HepG2 (cell line): Measurements from ENCODE around the gene EIF5A2. TPM values are rescaled to one million over a fixed set of nuclear protein-coding genes. Genes with fewer than 3 reads are reported as not detected.

ENCODE experiments used
- ATAC-seq: fragments of 200-7000 bp; cut with Tn5 transposase; 3 replicates; pipeline ENCODE4 v1.9.1; 2020; ENCODE audit warnings: mild to moderate bottlenecking, moderate library complexity
- BruUV-seq: library from RNA; stranded (reverse); fragments of 400-500 nt; replicated peaks from 2 replicates; lab custom pipeline; 2021; lab: Mats Ljungman, UMichigan
- CTCF ChIA-PET: fragments of 300-600 bp; formaldehyde crosslinking; extraction: SDS; loops from one replicate; lab custom pipeline; 2021; ENCODE audit warnings: low total read pairs, inconsistent platforms, low intra/inter-chr PET ratio; lab: Yijun Ruan, JAX
- POLR2A ChIA-PET: fragments of 350-600 bp; sonication (Branson Sonifier 250); formaldehyde crosslinking; loops from one replicate; lab custom pipeline; 2020; ENCODE audit warnings: antibody characterized with exemption, inconsistent platforms; lab: Yijun Ruan, JAX
- DNase-seq: peaks from one replicate; pipeline ENCODE4 v3.0.0-alpha.2; 2015; ENCODE audit warnings: low spot score
- FAIRE-seq: peaks from 3 replicates; lab custom pipeline; 2011; peaks lifted over from hg19 to GRCh38; lab: Jason Lieb, UNC
- H2AFZ ChIP-seq: one replicate; pipeline ENCODE4 v1.6.1; 2011; ENCODE audit warnings: low read length, inconsistent platforms
- H3K27ac ChIP-seq: fragments of 300-600 bp; 3 replicates; pipeline ENCODE4 v1.8.0; 2011; ENCODE audit warnings: mixed run types, mild to moderate bottlenecking, mixed read lengths, low read length, inconsistent platforms; ENCODE audit not compliant: insufficient read depth; ENCODE audit errors: extremely low read length
- H3K27me3 ChIP-seq, 2 experiments: fragments of 200-600 bp in 1 of 2; 2 replicates in 1 of 2; 3 replicates in 1 of 2; pipeline versions ENCODE4 v1.6.0 to v1.8.0; 2011; ENCODE audit warnings: low read length in 2 of 2, mild to moderate bottlenecking in 2 of 2, moderate library complexity in 2 of 2, inconsistent platforms in 1 of 2; ENCODE audit not compliant: insufficient read depth in 2 of 2, control insufficient read depth in 1 of 2
- H3K36me3 ChIP-seq, 2 experiments: fragments of 200-600 bp in 1 of 2; replicated peaks in 1 of 2; 2 replicates in 1 of 2; 3 replicates in 1 of 2; pipeline versions ENCODE4 v1.5.1 to v1.8.0; 2011; ENCODE audit warnings: low read length in 2 of 2, inconsistent platforms in 1 of 2; ENCODE audit not compliant: insufficient read depth in 2 of 2, control insufficient read depth in 1 of 2
- H3K4me1 ChIP-seq: 2 replicates; pipeline ENCODE4 v1.5.1; 2012; ENCODE audit warnings: low read length, inconsistent platforms; ENCODE audit not compliant: insufficient read depth
- H3K4me2 ChIP-seq: 2 replicates; pipeline ENCODE4 v1.6.0; 2011; ENCODE audit warnings: low read depth, low read length, inconsistent platforms
- H3K4me3 ChIP-seq, 3 experiments: fragments of 200-600 bp in 1 of 3; sonication (generic), shearing (Covaris generic) in 1 of 3; replicated peaks in 1 of 3; 2 replicates each; pipeline ENCODE4 v1.5.1; 2011 to 2016; ENCODE audit warnings: low read length in 3 of 3, inconsistent platforms in 2 of 3, low read depth in 2 of 3, mild to moderate bottlenecking in 2 of 3, control low read depth in 1 of 3, mixed read lengths in 1 of 3; ENCODE audit not compliant: insufficient read depth in 1 of 3
- H3K79me2 ChIP-seq: one replicate; pipeline ENCODE4 v1.6.1; 2011; ENCODE audit warnings: low read length, inconsistent platforms; ENCODE audit not compliant: insufficient read depth
- H3K9ac ChIP-seq: 2 replicates; pipeline ENCODE4 v1.6.0; 2011; ENCODE audit warnings: mild to moderate bottlenecking, low read depth, low read length, inconsistent platforms; ENCODE audit not compliant: insufficient read depth
- H3K9me3 ChIP-seq: 2 replicates; pipeline ENCODE4 v1.5.1; 2012; ENCODE audit warnings: mild to moderate bottlenecking, low read length
- H4K20me1 ChIP-seq: 2 replicates; pipeline ENCODE4 v1.6.0; 2011; ENCODE audit warnings: inconsistent platforms, mild to moderate bottlenecking, low read length, moderate library complexity; ENCODE audit not compliant: insufficient read depth
- ELF3 ChIP-seq: IDR thresholded peaks from 2 replicates; pipeline ENCODE4 v1.6.1; 2016; ENCODE audit warnings: missing genetic modification reagents, missing compliant biosample characterization
- KDM6A ChIP-seq: IDR thresholded peaks from 2 replicates; pipeline ENCODE4 v1.6.1; 2016; ENCODE audit warnings: low read depth
- MLLT10 ChIP-seq: sonication (generic); formaldehyde crosslinking; IDR thresholded peaks from 2 replicates; pipeline ENCODE4 v1.4.0; 2020; ENCODE audit warnings: missing genetic modification reagents
- NFYB ChIP-seq: sonication (generic); formaldehyde crosslinking; IDR thresholded peaks from 2 replicates; pipeline ENCODE4 v1.4.0; 2020; ENCODE audit warnings: missing genetic modification reagents
- NR2F1 ChIP-seq, 2 experiments: fragments of 450-650 bp in 1 of 2; formaldehyde crosslinking in 1 of 2; IDR thresholded peaks; 2 replicates each; pipeline versions ENCODE4 v1.5.0 to v1.6.1; 2016 to 2020; ENCODE audit warnings: mild to moderate bottlenecking in 1 of 2, missing compliant biosample characterization in 1 of 2, missing genetic modification reagents in 1 of 2, moderate library complexity in 1 of 2
- RFX3 ChIP-seq: IDR thresholded peaks from 2 replicates; pipeline ENCODE4 v1.6.1; 2016; ENCODE audit warnings: missing biosample characterization, missing genetic modification reagents
- TEAD3 ChIP-seq: optimal IDR thresholded peaks from 2 replicates; pipeline ENCODE3; 2016; ENCODE audit warnings: borderline replicate concordance
- TGIF2 ChIP-seq: IDR thresholded peaks from 2 replicates; pipeline ENCODE4 v1.6.1; 2016; ENCODE audit warnings: control low read depth, missing compliant biosample characterization
- ZFYVE20 ChIP-seq: sonication (generic); formaldehyde crosslinking; IDR thresholded peaks from 2 replicates; pipeline ENCODE4 v1.8.0; 2023; ENCODE audit warnings: low read depth, mild to moderate bottlenecking, moderate library complexity, missing genetic modification reagents, borderline replicate concordance
- ZNF234 ChIP-seq: sonication (generic); formaldehyde crosslinking; conservative IDR thresholded peaks from 2 replicates; pipeline ENCODE4 v1.5.1; 2020; ENCODE audit warnings: mild to moderate bottlenecking, missing genetic modification reagents
- ZNF598 ChIP-seq: sonication (generic); formaldehyde crosslinking; IDR thresholded peaks from 2 replicates; pipeline ENCODE4 v1.5.1; 2020; ENCODE audit warnings: mild to moderate bottlenecking, missing genetic modification reagents, borderline replicate concordance
- ZNF703 ChIP-seq: sonication (generic); formaldehyde crosslinking; IDR thresholded peaks from 2 replicates; pipeline ENCODE4 v1.5.1; 2020; ENCODE audit warnings: missing genetic modification reagents, mild to moderate bottlenecking, moderate library complexity, borderline replicate concordance
- ZNF720 ChIP-seq: sonication (generic); formaldehyde crosslinking; IDR thresholded peaks from 2 replicates; pipeline ENCODE4 v1.4.0; 2020; ENCODE audit warnings: missing genetic modification reagents
- whole genome bisulfite sequencing: methylation state at CpG from one replicate; pipeline ENCODE4 v1.1.6; 2017; ENCODE audit warnings: low lambda C conversion rate; 5-methylcytosine and 5-hydroxymethylcytosine counted together
- in situ Hi-C: cut with HindIII; loops from 2 replicates; pipeline ENCODE4 v1.10.0; 2017; ENCODE audit warnings: low pct_unique_long_range_greater_than_20kb; ENCODE audit not compliant: extremely low pct_ligation_motif_present
- intact Hi-C: fragments of 100-400 bp; cut with micrococcal nuclease; formaldehyde crosslinking; loops from one replicate; pipeline ENCODE4 v1.10.0; 2022; ENCODE audit not compliant: unreplicated experiment
- polyA plus RNA-seq, 8 experiments: library from polyadenylated mRNA; depleted of rRNA in 3 of 8; stranded (reverse) in 7 of 8; unstranded in 1 of 8; fragments of >200 nt; fragmentation: Illumina TruSeq in 4 of 8; extraction: Trizol in 4 of 8; gene quantifications; 2 replicates each; pipeline versions ENCODE4 v1.2.1 to v1.2.3, GENCODE V29; 2011 to 2016; ENCODE audit warnings: low read depth in 4 of 8, missing spikeins in 1 of 8, mixed read lengths in 1 of 8; ENCODE audit not compliant: insufficient read depth in 1 of 8
- total RNA-seq, 5 experiments: library from RNA; depleted of rRNA; stranded (reverse); fragments of >200 nt; fragmentation: Illumina TruSeq; extraction: Trizol; gene quantifications; 2 replicates each; pipeline ENCODE4 v1.2.3, GENCODE V29; 2016; ENCODE audit warnings: low read depth in 1 of 5
- TF ChIP-seq, protein P1 (sequence below): sonication (generic); formaldehyde crosslinking; IDR thresholded peaks from 2 replicates; pipeline ENCODE4 v1.4.0; 2020; ENCODE audit warnings: missing genetic modification reagents

Gene EIF5A2
- total and polyA plus RNA-seq, 2 of the 13 experiments (the other 11 are each of a cell fraction or from before 2014, with no cell fraction given) = 3.5 to 9.4 TPM

DNA sequence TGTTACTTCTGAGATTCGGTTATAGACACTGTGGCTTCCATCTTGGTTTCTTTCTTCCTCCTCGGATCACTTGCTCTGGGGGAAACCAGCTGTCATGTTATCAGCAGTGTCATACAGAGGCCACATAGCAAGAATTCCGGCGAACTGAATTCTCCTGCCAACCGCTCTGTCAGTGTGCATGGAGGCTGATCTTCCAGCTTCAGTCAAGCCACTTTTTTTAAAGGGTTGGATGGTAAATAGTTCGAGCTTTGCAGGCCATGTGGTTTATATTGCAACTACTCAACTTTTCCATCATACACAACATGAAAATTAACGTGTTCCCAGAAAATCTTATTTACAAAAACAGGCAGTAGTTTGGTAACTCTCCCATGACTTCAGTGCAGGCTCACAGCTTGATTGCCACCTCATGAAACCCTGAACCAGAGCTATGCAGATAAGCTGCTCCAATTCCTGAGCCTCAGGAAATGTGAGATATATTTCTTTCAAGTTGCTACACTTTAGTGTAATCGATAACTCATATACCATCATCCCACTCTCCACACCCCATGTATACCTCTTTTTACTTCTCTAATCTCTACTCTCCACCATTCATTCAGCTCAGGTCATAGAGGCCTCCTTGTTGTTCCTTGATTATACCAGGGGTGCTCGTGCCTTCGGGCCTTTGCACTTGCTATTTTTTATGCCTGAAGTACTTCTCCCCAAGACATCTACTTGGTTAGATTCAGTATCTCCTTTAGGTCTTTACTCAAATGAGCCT, 45.6 kb downstream of the EIF5A2 start:
- Histone ChIP-seq H3K27ac (no peak overlapping the region), H3K9ac (no peak overlapping the region), H3K79me2 (no peaks in the 10 kb centered on the region), H2AFZ (no peak overlapping the region), H3K9me3 (no peaks in the 10 kb centered on the region), H3K36me3 (peaks cover 3 to 20% of the 10 kb centered on the region in 2 experiments; a peak in 4 of 5 replicates), H4K20me1 (peaks cover 10% of the 10 kb centered on the region), H3K4me2 (no peak overlapping the region; the same call in 1 of the 2 replicates), H3K4me1 (peaks cover 24% of the 10 kb centered on the region), H3K4me3 (no peak overlapping the region), H3K27me3 (no peaks in the 10 kb centered on the region)
- ChIA-PET CTCF (no interaction called here), POLR2A (no interaction called here)
- TF ChIP-seq MLLT10 (CRISPR knock-in tag) (no peak), TEAD3 (CRISPR knock-in tag) (peak; percentile 52)
- FAIRE-seq (no peak), ATAC-seq (peak; percentile 51), DNase-seq (no peak)
- intact Hi-C loops = no loop called here
- no TSS peak for BruUV-seq
- WGBS = 27% methylated on average over 9 of the region's 10 CpGs
- in situ Hi-C loops = no loop called here

DNA sequence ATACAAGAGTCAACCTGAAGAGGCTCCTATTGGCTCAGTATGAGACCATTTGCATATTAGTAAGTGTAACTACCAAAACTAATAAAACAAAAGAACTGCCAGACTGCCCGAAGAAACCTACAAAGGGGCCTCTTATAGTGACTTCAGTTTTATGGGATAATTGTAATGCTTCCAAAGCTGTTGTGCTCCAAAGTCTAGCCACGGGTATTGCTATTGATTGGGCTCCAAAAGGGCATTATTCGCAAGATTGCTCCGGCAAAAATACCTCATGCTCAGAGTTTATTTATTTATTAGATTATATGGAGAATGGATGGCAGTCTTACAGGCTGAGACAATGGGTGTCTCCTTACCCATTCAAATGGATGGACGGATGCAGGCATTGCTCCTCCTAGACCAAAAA, 49.8 kb downstream of the EIF5A2 start:
- no peak for FAIRE-seq
- Histone ChIP-seq H3K27ac (no peak overlapping the region), H4K20me1 (no peaks in the 10 kb centered on the region), H3K4me1 (peaks cover 25% of the 10 kb centered on the region; the same call in 1 of the 2 replicates), H2AFZ (no peak overlapping the region), H3K4me3 (no peak overlapping the region), H3K79me2 (no peaks in the 10 kb centered on the region), H3K9me3 (no peaks in the 10 kb centered on the region), H3K36me3 (no peaks in the 10 kb centered on the region), H3K4me2 (no peak overlapping the region), H3K9ac (no peak overlapping the region), H3K27me3 (0 out of 5 replicates have a peak, but pooled peaks cover 0 to 2% of the 10 kb centered on the region in 2 experiments)
- no peak for DNase-seq
- no TSS peak for BruUV-seq
- in situ Hi-C loops (no loop called here), intact Hi-C loops (no loop called here)
- WGBS = 49% methylated on average over 5 of the region's 5 CpGs
- no peak for ATAC-seq
- POLR2A ChIA-PET = no interaction called here
- CTCF ChIA-PET = no interaction called here
- TF ChIP-seq TGIF2 (CRISPR knock-in tag) = no peak
- TF ChIP-seq ZNF720 = no peak
- no peak for TF ChIP-seq ZNF703 (CRISPR knock-in tag)
- TF ChIP-seq NR2F1 (CRISPR knock-in tag; IDR thresholded peaks at IDR 0.05) = no peak
- TF ChIP-seq NFYB (CRISPR knock-in tag) = no peak
- no peak for TF ChIP-seq KDM6A
- TF ChIP-seq ELF3 (CRISPR knock-in tag) = no peak
- TF ChIP-seq ZNF234 (CRISPR knock-in tag) = no peak
- TF ChIP-seq, protein P1, sequence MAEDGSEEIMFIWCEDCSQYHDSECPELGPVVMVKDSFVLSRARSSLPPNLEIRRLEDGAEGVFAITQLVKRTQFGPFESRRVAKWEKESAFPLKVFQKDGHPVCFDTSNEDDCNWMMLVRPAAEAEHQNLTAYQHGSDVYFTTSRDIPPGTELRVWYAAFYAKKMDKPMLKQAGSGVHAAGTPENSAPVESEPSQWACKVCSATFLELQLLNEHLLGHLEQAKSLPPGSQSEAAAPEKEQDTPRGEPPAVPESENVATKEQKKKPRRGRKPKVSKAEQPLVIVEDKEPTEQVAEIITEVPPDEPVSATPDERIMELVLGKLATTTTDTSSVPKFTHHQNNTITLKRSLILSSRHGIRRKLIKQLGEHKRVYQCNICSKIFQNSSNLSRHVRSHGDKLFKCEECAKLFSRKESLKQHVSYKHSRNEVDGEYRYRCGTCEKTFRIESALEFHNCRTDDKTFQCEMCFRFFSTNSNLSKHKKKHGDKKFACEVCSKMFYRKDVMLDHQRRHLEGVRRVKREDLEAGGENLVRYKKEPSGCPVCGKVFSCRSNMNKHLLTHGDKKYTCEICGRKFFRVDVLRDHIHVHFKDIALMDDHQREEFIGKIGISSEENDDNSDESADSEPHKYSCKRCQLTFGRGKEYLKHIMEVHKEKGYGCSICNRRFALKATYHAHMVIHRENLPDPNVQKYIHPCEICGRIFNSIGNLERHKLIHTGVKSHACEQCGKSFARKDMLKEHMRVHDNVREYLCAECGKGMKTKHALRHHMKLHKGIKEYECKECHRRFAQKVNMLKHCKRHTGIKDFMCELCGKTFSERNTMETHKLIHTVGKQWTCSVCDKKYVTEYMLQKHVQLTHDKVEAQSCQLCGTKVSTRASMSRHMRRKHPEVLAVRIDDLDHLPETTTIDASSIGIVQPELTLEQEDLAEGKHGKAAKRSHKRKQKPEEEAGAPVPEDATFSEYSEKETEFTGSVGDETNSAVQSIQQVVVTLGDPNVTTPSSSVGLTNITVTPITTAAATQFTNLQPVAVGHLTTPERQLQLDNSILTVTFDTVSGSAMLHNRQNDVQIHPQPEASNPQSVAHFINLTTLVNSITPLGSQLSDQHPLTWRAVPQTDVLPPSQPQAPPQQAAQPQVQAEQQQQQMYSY = no peak
- no peak for TF ChIP-seq ZFYVE20 (CRISPR knock-in tag)
- TF ChIP-seq RFX3 (CRISPR knock-in tag) = no peak
- TF ChIP-seq ZNF598 (CRISPR knock-in tag) = no peak
